Stimulated activated CD4-positive, alpha-beta T cell treated with anti-CD3 and anti-CD28 coated beads, Interleukin-2, amount 100 ng/mL, for 4 hours (primary cell): ENCODE results near the gene SUSD3.
"Not testable (repeated sequence)": the region's sequence is repeated elsewhere in the genome, so short reads cannot be mapped to it uniquely, and the experiment has no call there.

Experiments
- DNase-seq: peaks from one replicate; pipeline ENCODE4 v3.0.0-alpha.2; 2020; ENCODE audit warnings: low read depth

SUSD3 gene

GRCh38 chr9:93111001-93111370 is 52.5 kb downstream of the SUSD3 start:
- DNase-seq = no peak

GRCh38 chr9:93111371-93112115 is 53.0 kb downstream of the SUSD3 start:
- DNase-seq = no peak

DNA sequence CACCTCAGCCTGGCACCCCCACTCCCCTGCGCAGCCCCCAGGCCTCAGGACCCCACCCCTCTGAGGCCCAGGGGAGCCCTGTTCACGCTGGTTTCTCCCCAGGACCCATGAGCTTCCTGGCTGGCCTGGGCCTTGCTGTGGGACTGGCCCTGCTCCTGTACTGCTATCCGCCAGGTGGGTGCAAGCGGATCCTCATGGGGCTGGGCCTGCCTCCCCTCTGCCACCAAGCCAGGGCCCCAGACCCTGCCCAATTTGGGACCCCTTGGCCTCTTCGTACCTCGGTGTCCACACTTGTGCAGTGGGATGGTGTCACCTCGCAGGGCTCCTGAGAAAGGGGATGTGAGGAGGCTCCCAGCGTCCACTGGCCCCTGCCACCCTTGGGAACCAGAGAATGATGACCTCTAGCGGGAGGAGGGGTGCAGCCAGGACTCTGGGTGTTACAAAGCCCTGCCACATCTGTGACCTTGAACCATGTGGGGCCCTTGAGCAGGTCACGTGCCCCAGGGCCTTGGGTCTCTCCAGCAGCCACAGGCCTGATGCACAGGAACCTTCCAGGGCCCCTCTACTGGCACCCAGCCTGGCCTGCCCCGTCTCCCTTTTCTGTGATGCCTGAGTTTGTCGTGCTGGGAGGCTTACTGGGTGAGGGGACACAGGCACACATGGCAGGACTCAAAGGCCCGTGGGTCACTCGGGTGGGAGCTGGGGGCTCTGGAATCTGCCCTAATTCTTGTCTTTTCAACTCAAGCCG is 53.8 kb downstream of the SUSD3 start:
- no peak for DNase-seq

- DNase-seq = no peak
These were observed 54.4 kb downstream of the SUSD3 start for GRCh38 chr9:93112864-93113389.

- no peak for DNase-seq
These were observed 55.9 kb downstream of the SUSD3 start for GRCh38 chr9:93114169-93114983.

- DNase-seq = no peak
These were observed 56.5 kb downstream of the SUSD3 start for GRCh38 chr9:93114984-93115335.

- DNase-seq = no peak
These were observed 57.1 kb downstream of the SUSD3 start for GRCh38 chr9:93115486-93116071.

- DNase-seq = no peak
These were observed 57.8 kb downstream of the SUSD3 start for GRCh38 chr9:93116072-93116961.

- not testable (repeated sequence) for DNase-seq
These were observed 59.0 kb downstream of the SUSD3 start for GRCh38 chr9:93117521-93117920.

DNA sequence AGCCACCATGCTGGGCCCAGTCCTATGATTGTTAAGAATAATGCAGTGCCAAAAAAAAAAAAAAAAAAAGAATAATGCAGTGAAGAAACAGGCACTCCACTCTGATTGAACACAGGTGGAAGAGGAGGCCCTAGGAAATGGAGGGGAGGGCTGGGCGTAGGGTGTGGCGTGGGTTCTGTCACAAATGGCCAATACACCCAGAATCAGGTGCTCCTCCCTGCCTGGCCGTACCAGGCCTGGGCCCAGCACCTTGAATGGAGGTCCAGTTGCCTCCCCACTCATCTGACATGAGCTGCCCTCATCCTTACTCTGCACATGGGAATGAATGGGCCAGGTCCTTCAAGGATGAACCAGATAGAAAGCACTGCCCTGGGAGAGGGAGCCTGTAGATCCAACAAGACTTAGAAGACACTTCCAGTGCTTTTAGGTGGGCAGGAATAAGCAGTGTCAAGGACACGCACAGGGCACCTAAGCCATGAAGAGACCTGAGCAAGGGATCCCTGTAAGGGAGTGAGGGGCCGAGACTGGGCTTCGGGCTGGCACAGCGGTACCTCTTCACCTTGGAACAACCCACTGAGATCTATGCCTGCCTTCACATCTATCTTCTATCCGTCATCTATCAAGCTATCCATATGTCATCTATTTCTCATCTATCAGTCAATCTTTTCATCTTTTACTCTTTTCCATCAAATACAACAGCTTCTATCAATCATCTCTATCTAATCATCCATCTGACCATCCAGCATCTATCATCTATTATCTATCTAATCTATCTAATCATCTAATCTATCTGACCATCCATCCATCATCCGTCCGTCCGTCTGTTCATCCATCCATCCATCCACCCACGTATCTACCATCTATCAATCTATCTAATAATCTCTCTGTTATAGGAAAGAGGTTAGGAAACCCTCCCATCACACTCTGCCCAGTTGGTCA is 59.7 kb downstream of the SUSD3 start:
- DNase-seq = no peak

GRCh38 chr9:93118863-93119702 is 60.6 kb downstream of the SUSD3 start:
- DNase-seq = no peak

GRCh38 chr9:93119703-93119952 is 61.1 kb downstream of the SUSD3 start:
- DNase-seq = no peak

DNA sequence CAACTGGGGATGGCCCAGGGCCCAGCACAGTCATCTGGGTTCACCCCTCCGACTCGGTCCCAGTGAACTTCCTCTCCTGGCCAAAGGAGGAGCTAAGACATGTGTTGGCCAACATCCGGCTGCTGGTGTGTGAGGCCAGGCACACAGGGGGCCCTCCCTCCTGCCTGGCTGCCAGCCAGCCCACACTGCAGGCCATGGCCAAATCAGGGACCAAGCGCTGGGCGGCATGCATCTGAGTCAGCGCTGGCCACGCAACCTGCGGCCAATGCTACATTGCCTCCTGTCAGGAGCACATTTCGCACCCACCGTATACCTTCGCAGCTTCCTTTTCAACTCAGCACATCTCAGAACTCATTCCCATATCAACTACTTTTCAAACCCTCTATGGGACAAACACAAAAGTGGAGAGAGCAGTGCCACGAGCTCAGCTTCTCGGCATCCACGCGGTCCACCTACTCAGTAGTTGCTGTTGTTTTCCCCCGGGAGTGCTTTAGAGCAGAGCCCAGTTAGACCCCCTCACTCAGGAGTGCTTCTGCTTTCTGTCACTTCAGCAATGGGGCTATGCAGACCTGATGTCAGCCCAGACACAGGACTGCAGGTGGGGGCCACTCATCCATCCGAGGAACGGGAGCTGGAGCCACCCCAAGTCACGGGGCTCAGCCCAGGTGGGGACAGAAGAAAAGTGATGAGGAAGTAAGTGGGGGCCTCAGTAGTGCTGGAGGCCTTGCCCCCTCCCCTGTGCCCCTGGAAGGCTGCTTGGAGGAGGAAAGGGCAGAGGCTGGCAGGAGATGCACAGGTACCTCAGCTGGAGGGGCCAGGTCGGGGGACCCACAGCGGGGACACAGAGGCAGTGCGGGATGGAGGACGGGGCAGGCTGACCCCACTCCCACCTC is 61.7 kb downstream of the SUSD3 start:
- DNase-seq = no peak

DNA sequence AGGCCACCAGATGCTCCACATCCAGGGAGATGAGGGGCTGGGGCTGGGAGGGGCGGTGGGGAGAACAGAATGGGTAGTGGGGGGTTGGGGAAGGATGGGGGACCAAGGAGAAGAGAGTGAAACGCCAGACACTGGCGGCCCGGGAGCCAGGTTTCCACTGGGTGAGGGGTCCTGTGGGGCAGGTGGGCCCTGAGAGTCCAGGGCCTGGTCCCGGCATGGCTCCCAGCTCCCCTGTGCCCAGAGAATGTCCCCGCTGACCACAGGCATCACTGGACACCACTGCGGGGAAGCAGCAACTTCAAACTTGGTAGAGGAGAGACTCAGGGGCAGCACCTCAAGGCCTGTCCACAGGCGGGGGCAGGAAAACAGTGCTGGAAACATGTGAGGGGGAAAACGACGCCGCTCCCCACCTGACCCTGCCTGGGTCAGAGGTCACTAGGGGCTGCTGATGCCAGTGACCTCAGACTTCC is 62.4 kb downstream of the SUSD3 start:
- no peak for DNase-seq

GRCh38 chr9:93121316-93122241 is 63.1 kb downstream of the SUSD3 start:
- DNase-seq = no peak

- DNase-seq = no peak
These were observed 64.3 kb downstream of the SUSD3 start for GRCh38 chr9:93122721-93123221.
